Aorta (tissue), 5 donors: ENCODE results near the gene GATAD2A. TPM values are rescaled to one million over a fixed set of nuclear protein-coding genes. Genes with fewer than 3 reads are reported as not detected.

Experiments
- ATAC-seq: fragments of 200-7000 bp; cut with Tn5 transposase; one replicate; pipeline ENCODE4 v1.9.1; 2022; ENCODE audit warnings: moderate library complexity; ENCODE audit not compliant: low FRiP score
- DNase-seq, 2 donors: peaks; one replicate each; pipeline ENCODE4 v3.0.0-alpha.2; 2020
- H3K27ac ChIP-seq, 2 donors: one replicate each; pipeline ENCODE4 v1.5.1; 2013; ENCODE audit warnings: low read length in 2 of 2, mild to moderate bottlenecking in 2 of 2, moderate library complexity in 2 of 2, control low read depth in 1 of 2, inconsistent platforms in 1 of 2, low read depth in 1 of 2
- H3K27me3 ChIP-seq, 2 donors: one replicate each; pipeline ENCODE4 v1.6.1; 2013; ENCODE audit warnings: control low read depth in 1 of 2, low read length in 1 of 2, mild to moderate bottlenecking in 1 of 2, moderate library complexity in 1 of 2; ENCODE audit not compliant: insufficient read depth in 2 of 2, control insufficient read depth in 1 of 2
- H3K36me3 ChIP-seq, 2 donors: one replicate each; pipeline ENCODE4 v1.6.1; 2013; ENCODE audit warnings: control low read depth in 1 of 2, low read length in 1 of 2, mild to moderate bottlenecking in 1 of 2; ENCODE audit not compliant: insufficient read depth in 2 of 2, control insufficient read depth in 1 of 2
- H3K4me1 ChIP-seq, 2 donors: one replicate each; pipeline ENCODE4 v1.6.1; 2013; ENCODE audit warnings: low read length in 2 of 2, control low read depth in 1 of 2, mild to moderate bottlenecking in 1 of 2, moderate library complexity in 1 of 2; ENCODE audit not compliant: insufficient read depth in 2 of 2, control insufficient read depth in 1 of 2
- H3K4me3 ChIP-seq, 2 donors: one replicate each; pipeline ENCODE4 v1.5.1; 2013; ENCODE audit warnings: low read length in 2 of 2, control low read depth in 1 of 2, mild to moderate bottlenecking in 1 of 2
- H3K9me3 ChIP-seq: one replicate; pipeline ENCODE4 v1.6.1; 2013; ENCODE audit warnings: mild to moderate bottlenecking, low read length; ENCODE audit not compliant: control insufficient read depth
- WGBS, 2 donors: extraction: QIAGEN DNeasy Blood & Tissue Kit; methylation state at CpG; one replicate each; pipeline ENCODE4 v1.1.7; 2013; 5-methylcytosine and 5-hydroxymethylcytosine counted together
- intact Hi-C, 2 donors: fragments of 100-400 bp; cut with DNase I; formaldehyde crosslinking; loops; one replicate each; pipeline versions ENCODE4 v1.14.2 to v1.15.0; 2022
- polyA plus RNA-seq, 2 donors: library from polyadenylated mRNA; stranded (reverse); fragments of 200-250 nt; gene quantifications; one replicate each; pipeline ENCODE4 v1.2.3, GENCODE V29; 2013
- total RNA-seq, 2 donors: library from RNA; stranded (reverse); fragmentation: NEBNext Ultra II Directional; extraction: Animal tissue kit (Norgen Biotek cat#: 25700); gene quantifications; one replicate each; pipeline ENCODE4 v1.2.1, GENCODE V29; 2021
- donor health status: healthy with polysubstance abuse.
- donor health status: Bipolar disorder and iron deficiency.
- donor health status: DM: no; HTN: no; CAD: no.
- donor health status: DM: no; HTN: no; CAD: no.
- donor health status: DM: yes; HTN: yes; CAD: no.

Gene GATAD2A
- total and polyA plus RNA-seq, 4 donors: 17.9 to 86.7 (median 50.7) TPM

GRCh38 chr19:19543640-19544039 lies 138.2 kb downstream of the GATAD2A start:
- H3K9me3 ChIP-seq: no peaks in the 10 kb centered on the region
- 88 to 89% methylated on average over 19 of the region's 19 CpGs for WGBS, 2 donors
- no peak for ATAC-seq
- H3K36me3 ChIP-seq: no peaks in the 10 kb centered on the region
- H3K4me3 ChIP-seq: no peak overlapping the region
- no peaks in the 10 kb centered on the region for H3K27me3 ChIP-seq
- DNase-seq: no peak
- no peak overlapping the region for H3K27ac ChIP-seq
- H3K4me1 ChIP-seq: no peaks in the 10 kb centered on the region
- intact Hi-C loops: no loop called here

DNA sequence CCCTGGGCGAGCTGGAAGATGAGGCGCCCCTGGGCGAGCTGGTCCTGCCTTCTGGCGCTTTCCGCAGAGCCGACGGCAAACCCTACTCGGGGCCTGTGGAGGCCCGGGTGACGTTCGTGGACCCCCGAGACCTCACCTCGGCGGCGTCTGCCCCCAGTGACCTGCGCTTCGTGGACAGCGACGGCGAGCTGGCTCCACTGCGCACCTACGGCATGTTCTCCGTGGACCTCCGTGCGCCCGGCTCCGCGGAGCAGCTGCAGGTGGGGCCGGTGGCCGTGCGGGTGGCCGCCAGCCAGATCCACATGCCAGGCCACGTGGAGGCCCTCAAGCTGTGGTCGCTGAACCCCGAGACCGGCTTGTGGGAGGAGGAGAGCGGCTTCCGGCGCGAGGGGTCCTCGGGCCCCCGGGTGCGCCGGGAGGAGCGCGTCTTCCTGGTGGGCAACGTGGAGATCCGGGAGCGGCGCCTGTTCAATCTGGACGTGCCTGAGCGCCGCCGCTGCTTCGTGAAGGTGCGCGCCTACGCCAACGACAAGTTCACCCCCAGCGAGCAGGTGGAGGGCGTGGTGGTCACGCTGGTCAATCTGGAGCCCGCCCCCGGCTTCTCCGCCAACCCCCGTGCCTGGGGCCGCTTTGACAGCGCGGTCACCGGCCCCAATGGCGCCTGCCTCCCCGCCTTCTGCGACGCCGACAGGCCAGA lies 138.9 kb downstream of the GATAD2A start:
- Histone ChIP-seq H3K4me3 (no peak overlapping the region), H3K27me3 (no peaks in the 10 kb centered on the region)

DNA sequence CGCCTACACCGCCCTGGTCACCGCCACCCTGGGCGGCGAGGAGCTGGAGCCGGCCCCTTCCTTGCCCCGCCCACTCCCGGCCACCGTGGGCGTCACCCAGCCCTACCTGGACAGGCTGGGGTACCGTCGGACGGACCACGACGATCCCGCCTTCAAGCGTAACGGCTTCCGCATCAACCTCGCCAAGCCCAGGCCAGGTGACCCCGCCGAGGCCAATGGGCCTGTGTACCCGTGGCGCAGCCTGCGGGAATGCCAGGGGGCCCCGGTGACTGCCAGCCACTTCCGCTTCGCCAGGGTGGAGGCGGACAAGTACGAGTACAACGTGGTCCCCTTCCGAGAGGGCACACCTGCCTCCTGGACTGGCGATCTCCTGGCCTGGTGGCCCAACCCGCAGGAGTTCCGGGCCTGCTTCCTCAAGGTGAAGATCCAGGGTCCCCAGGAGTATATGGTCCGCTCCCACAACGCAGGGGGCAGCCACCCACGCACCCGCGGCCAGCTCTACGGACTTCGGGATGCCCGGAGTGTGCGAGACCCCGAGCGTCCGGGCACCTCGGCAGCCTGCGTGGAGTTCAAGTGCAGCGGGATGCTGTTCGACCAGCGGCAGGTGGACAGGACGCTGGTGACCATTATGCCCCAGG lies 139.6 kb downstream of the GATAD2A start:
- H3K9me3 ChIP-seq: no peaks in the 10 kb centered on the region
- H3K36me3 ChIP-seq: no peaks in the 10 kb centered on the region
- no peak overlapping the region for H3K27ac ChIP-seq
- H3K27me3 ChIP-seq: no peaks in the 10 kb centered on the region
- intact Hi-C loops: no loop called here
- no peaks in the 10 kb centered on the region for H3K4me1 ChIP-seq
- 89% methylated on average over 53 of the region's 53 CpGs for WGBS, 2 donors
- no peak overlapping the region for H3K4me3 ChIP-seq
- no peak for DNase-seq
- ATAC-seq: no peak

More for the DNA sequence above, 138.9 kb downstream of the GATAD2A start:
- ATAC-seq (no peak), DNase-seq (no peak)
- H3K27ac ChIP-seq: no peak overlapping the region
- intact Hi-C loops: no loop called here
- H3K4me1 ChIP-seq: no peaks in the 10 kb centered on the region
- 87 to 89% methylated on average over 69 to 75 of the region's 75 CpGs for WGBS, 2 donors
- H3K36me3 ChIP-seq: no peaks in the 10 kb centered on the region
- no peaks in the 10 kb centered on the region for H3K9me3 ChIP-seq

DNA sequence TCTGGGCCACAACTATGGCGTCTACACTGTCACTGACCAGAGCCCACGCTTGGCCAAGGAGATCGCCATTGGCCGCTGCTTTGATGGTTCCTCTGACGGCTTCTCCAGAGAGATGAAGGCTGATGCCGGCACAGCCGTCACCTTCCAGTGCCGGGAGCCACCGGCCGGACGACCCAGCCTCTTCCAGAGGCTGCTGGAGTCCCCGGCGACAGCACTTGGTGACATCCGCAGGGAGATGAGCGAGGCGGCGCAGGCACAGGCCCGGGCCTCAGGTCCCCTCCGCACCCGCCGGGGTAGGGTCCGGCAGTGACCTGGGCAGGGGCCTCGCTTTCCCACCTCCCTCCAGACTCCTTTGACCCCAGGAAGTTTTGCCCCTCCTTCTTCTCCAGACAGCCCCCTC lies 140.2 kb downstream of the GATAD2A start:
- Histone ChIP-seq H3K36me3 (no peaks in the 10 kb centered on the region), H3K27me3 (no peaks in the 10 kb centered on the region), H3K4me1 (no peaks in the 10 kb centered on the region), H3K4me3 (no peak overlapping the region), H3K9me3 (no peaks in the 10 kb centered on the region), H3K27ac (no peak overlapping the region)
- no peak for DNase-seq
- intact Hi-C loops: no loop called here
- no peak for ATAC-seq
- WGBS, 2 donors: 94 to 96% methylated on average over 23 of the region's 23 CpGs

- Histone ChIP-seq H3K27me3 (no peaks in the 10 kb centered on the region), H3K4me3 (no peak overlapping the region), H3K4me1 (no peaks in the 10 kb centered on the region), H3K36me3 (no peaks in the 10 kb centered on the region), H3K27ac (no peak overlapping the region), H3K9me3 (no peaks in the 10 kb centered on the region)
- ATAC-seq (no peak), DNase-seq (no peak)
- WGBS, 2 donors: 56 to 57% methylated on average over 15 to 19 of the region's 19 CpGs
- intact Hi-C loops: no loop called here
Observed at GRCh38 chr19:19546751-19547162, 141.3 kb downstream of the GATAD2A start.

DNA sequence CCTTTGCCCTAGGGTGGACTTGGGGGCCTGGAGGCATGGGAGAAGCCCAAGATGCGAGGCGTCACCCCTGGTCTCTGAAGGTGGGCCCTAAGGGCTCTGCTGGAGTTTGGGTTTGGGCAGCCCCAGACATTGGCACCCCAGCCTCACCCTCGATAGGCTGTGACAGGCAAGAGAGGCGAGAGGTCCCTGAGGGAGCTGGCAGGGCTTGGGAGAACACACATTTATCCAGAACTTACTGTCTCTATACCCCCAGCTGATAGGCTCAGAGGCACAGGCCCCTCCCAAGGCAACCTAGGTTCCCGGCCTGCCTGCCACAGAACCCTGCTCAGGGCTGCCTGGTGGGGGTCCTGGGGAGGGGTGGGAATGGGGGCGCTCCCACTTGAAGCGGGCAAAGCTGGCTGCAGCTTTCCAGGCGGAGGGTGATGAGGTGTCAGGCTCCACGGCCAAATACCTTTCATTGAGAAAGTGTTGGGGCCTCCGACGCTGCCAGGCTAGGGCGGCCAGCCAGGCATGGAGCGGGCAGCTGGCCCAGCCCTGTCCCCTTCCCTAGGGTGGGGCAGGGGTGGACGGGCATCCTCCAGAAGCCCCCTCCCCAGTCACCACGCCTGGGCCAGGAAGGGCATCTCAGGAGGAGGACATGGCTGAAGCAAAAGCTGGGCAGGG lies 142.3 kb downstream of the GATAD2A start:
- Histone ChIP-seq H3K9me3 (no peaks in the 10 kb centered on the region), H3K4me3 (no peak overlapping the region), H3K36me3 (no peaks in the 10 kb centered on the region), H3K27ac (no peak overlapping the region), H3K4me1 (no peaks in the 10 kb centered on the region), H3K27me3 (no peaks in the 10 kb centered on the region)
- ATAC-seq: no peak
- intact Hi-C loops: no loop called here
- 32% methylated on average over 13 to 15 of the region's 15 CpGs for WGBS, 2 donors
- DNase-seq: no peak

GRCh38 chr19:19548915-19549759 lies 143.7 kb downstream of the GATAD2A start:
- no peak overlapping the region for H3K27ac ChIP-seq
- no peaks in the 10 kb centered on the region for H3K36me3 ChIP-seq
- H3K27me3 ChIP-seq: no peaks in the 10 kb centered on the region
- no peaks in the 10 kb centered on the region for H3K4me1 ChIP-seq
- WGBS, 2 donors: 73 to 78% methylated on average over 13 of the region's 13 CpGs
- intact Hi-C loops: no loop called here
- H3K4me3 ChIP-seq: no peak overlapping the region
- DNase-seq: no peak
- no peaks in the 10 kb centered on the region for H3K9me3 ChIP-seq
- no peak for ATAC-seq

DNA sequence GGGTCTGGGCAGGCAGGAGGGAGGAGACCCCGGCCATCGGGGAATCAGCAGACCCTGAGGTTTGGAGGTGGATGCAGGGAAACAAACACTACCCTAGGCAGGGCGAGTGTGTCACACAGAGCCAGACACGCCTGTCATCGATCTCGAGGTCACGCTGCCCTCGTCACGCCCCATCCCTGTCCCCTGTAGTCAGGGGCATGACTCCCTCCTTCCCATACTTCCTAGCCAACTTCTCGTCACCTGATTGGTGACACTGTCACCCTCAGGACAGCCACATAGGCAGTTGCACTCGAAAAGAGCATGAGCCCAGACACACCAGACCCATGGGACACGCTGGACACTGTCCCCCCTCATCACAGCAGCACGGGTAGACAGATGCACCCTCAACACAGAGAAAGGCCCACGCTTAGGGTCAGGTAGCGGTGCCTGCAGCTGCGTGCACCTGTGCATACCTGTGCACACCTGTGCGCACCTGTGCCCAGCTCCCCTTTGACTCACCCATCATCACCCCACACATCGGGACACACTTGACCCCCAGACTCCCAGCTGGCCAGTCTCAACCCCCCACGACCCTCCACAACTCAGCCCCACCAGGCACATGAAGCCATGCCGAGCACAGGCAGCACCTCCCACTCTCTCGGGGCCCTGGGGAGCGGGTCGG lies 144.5 kb downstream of the GATAD2A start:
- no peak for DNase-seq
- H3K4me3 ChIP-seq: no peak overlapping the region
- no peaks in the 10 kb centered on the region for H3K27me3 ChIP-seq
- no peaks in the 10 kb centered on the region for H3K9me3 ChIP-seq
- no peaks in the 10 kb centered on the region for H3K36me3 ChIP-seq
- intact Hi-C loops: no loop called here
- H3K27ac ChIP-seq: no peak overlapping the region
- no peak for ATAC-seq
- WGBS, 2 donors: 61 to 63% methylated on average over 17 to 23 of the region's 23 CpGs
- H3K4me1 ChIP-seq: no peaks in the 10 kb centered on the region
